GM11168 (cell line): Measurements from ENCODE around the gene GHR.

Source experiments
- in situ Hi-C: fragments of 300-500 bp; cut with MboI; formaldehyde crosslinking; loops from one replicate; pipeline ENCODE4 v1.12.0; 2022; ENCODE audit warnings: low sequenced_read_pairs; ENCODE audit not compliant: unreplicated experiment

The GHR gene

DNA sequence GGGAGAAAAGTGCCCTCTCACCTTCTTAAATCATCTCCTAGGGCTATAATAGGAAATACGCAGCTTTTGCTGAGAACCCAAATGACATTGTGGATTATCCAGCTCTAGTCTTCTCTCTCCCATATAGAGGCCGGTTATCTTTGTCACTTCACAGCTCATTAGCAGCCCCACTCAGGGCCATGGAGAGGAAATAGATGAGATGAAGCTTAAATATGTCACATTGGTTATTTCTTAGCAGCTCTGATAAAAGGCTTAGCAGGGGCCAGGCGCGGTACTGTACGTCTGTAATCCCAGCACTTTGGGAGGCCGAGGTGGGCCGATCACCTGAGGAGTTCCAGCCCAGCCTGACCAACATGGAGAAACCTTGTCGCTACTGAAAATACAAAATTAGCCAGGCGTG, 90.0 kb downstream of the GHR start:
- in situ Hi-C loops = no loop called here

DNA sequence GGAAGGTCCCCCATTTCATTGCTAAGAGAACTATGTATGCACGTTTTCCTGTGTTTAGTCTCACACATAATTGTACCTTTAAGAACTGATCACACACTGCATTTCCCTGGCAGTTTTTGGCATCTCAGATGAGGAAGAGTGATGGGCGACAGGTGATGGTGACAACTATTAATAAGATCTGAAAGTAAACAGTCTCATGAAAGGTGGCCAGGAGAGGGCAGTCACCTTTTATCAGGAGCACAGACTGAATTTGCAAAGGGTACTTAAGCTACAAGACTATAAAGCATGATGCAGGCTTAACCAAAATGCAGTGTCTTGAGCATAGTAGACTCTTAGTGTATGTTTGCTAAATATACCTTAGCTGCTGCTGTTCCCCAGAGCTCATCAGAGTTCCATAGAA, 91.5 kb downstream of the GHR start:
- in situ Hi-C loops = no loop called here

DNA sequence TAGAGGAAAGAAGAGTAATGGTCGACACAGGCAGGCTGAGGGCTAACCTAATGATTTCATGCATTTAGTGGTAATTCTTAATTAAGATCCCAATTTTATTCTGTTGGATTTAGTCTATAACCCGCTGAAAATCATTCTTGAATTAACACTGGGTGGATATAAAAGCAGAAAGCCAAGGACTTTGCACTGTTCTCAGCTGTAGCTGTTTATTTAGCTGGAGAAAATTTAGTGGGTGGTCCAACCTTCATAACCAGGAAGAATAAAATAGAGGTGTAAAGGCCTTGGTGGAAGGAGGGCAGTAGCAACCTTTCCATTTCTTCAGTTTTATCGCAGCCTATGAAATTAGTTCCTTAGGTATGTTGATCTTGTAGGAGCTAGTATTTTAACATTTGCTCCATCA, 92.3 kb downstream of the GHR start:
- in situ Hi-C loops = no loop called here

DNA sequence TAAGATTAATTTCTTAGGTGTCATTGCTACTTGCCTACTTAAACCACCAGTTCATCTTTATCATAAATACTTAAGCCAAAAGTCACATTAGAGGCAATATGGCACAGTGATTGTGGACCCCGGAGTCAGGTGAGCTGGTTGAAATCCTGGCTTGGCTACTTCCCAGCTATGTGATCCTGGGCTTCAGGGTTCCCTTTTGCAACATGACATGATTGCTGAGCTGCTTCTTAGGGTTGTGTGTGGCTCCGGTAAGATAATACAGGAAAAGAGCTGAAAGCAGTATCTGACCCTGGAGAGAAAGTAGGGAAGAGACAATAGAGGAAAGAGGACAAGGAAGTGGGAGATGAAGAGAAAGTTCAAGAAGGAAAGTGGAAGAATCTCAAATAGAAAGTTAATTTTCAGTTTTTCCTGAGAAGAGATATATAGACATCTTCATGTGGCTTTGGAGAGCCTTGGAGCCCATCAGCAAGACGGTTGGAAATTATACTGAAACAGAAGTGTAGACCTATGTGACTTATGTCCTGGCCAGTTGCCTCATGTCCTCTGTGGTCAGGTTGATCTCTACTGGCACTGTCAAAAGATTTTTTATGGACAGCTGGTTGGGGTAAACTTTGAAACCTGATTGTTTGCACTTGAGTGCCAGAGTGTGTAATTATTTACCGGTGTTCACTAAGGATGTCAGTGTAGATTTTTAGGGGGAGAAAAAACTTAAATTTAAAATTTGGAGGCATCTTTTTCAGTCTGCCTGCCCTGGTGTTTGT, 93.2 kb downstream of the GHR start:
- in situ Hi-C loops = no loop called here

DNA sequence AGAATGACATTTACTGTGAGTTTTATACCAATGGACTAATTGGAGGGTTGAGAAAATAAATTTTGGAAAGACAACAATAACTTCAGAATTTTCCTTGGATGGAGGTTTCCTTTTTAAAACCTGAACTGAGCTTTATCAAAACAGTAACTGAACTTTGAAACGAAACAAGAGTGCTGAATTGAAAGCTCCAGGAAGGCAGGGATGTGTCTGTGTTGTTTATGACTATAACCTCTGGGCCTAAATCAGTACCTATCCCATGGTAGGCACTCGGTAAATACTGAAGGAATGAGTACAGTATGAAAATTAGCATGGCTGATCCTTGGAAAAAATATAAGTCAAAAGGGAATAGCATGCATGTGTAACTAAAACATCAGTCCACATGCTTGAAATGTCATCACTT, 93.9 kb downstream of the GHR start:
- in situ Hi-C loops = no loop called here

DNA sequence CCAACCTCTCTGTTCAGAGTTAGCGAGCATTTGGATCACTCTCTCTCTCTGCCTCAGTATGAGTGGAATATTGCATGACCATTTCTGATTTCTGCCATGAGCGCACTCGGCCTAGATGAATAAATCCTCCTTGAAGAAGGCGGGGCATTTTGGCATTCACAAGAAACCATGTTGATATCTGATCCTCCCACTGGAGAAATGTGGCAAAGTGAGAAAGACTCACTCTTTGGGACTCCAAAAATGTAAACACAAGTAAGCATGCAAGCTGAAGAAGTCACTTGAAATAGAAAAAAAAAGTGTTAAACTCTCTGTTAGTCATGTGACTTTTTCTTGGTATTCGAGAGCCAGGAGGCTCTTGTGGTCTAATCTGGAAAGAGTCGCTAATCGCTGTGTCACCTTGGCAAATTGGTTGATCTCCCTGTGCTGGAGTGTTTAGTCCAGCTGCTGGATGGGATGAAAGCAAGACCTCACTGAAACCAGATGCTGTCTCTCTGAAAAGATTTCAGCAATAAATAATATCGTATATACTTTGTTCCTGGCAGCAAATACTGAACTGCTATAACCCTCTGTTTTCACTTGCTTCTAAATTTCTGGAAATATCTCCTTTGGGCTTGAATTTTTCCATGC, 95.5 kb downstream of the GHR start:
- in situ Hi-C loops = no loop called here

DNA sequence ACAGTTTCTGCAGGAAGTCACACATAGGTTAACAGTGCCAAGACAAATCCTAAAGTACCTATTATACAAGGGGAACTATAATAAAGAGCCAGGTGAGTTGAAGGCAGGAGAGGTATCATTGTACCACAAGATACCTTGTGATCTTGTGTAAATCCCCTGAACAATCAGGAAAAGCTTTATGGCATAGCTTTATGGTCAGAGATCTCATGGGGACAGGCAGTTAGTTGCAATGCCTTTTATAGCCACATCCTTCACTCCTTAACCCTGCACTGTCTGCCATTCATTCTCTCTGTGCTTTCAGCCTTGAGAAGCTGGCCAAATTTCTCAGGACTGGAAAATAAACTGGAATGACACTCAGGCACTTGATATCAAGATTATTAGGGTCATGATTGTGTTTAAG, 97.0 kb downstream of the GHR start:
- in situ Hi-C loops = no loop called here

DNA sequence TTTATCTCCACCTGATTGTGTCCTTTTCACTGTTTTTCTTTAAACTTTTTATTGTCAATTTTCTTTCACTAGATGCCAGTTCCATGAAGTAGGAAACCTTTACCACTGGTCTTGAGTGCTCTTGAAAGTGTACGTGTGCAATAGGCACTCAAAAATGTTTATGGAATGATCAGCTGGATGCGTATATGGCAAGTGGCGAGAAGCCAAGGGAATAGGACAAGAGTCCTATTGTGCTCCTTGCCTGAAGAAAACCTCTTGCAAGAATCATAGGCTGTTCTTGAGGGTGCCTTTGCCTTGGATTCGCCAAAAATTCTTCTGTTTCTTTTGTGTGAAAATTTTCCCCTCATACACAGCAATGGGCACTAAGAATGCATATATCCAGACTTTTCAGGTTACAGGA, 97.7 kb downstream of the GHR start:
- in situ Hi-C loops = no loop called here

DNA sequence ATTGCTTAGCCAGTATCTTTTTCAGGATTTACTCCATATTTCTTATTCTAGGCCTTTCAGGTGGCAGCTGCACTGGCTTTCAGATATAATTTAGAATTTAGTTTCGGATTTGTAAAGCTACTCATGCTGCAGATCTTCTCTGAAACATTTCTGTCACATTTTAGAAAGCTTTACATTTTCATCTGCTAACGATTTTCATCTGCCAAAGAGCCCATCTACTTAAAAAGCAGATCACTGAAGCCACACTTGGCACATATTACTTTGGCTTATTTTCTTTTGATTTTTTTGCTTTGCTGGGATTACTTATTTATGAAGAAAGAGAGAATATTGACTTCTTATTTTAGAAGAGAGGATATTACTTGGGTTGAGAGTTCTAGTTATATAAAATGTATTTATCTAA, 98.2 kb downstream of the GHR start:
- in situ Hi-C loops = no loop called here

DNA sequence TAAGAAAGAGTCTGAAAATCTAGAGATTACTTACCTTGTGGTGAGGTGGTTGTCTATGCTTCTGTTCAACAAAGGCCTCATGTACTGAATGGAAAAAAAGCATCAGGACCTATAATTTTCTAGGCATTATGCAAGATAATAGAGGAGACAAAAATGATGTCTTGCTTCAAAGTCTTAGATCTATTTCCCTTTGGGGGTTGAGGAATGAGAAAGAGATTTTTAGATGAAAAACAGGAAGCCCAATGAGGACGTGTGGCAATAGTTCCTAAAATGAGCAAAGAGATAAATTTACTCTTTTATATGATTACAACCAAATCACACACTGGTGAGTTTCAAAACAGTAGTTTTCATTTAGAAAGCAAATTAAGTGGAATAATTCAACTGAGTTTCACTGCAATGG, 99.5 kb downstream of the GHR start:
- in situ Hi-C loops = no loop called here

DNA sequence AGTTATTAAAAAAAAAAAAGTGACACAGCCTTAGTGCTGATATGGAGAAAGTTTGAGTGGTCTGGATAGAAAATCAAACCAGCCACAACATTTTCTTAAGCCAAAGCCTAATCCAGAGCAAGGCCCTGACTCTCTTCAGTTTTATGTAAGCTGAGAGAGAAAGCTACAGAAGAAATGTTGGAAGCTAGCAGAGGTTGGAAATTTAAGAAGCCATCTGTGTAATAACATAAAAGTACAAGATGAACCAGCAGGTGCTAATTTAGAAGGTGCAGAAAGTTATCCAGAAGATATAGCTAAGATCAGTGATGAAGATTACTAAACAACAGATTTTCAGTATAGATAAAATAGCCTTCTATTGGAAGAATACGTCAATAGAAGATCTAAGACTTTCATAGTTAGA, 102.9 kb downstream of the GHR start:
- in situ Hi-C loops = no loop called here

DNA sequence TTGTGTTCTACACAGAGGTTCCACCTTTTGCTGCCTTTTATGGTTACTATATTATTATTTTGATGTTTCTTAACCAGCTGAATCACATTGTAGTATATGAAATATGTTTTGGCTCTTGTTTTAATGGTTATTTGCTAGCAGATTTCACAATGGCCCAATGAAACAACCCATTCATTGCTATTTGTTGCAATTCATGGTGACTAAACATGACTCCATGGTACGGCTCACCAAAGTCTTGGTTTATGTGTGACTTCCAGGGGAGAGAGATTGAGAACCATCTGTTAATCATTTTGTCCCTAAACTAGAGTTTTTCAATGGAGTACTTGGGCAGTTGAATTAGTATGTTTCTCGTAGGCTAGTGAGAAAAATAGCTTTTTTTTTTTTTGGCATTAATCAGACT, 108.4 kb downstream of the GHR start:
- in situ Hi-C loops = no loop called here

DNA sequence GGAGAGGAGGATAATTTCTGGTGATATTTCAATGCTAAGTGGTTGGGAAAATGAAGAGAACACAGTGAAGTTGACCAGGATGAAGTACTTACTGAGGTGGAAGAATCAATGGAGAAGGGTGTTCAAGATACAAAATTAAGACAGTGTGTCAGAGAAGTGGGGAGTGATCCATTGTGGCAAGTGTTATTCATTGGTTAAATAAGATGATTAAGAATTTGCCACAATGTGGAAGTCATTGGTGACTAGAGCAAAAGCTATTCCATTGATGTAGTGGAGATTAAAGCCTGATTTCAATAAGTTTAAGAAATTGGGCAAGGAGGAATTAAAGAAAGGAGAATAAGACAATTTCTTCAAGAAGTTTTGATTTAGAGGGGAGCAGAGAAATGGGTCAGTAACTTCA, 118.9 kb downstream of the GHR start:
- in situ Hi-C loops = no loop called here

DNA sequence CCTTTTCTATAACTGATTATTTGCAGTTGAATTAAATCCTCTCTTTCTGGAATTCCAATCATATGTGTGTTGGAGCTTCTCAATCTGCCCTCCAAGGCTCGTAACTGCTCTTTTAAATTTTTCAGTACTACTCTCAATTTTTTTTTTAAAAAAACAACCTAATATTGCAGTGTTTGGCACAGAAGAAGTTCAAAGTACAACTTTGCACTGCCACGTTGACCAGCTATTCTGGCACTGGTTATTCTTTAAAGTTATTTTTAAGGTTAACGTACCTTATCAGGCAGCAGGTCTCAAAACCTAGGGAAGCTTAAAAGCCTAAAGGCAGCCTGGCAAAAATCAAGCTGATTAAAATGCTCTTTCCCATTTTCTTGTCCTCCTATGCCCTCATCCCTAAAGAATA, 120.5 kb downstream of the GHR start:
- in situ Hi-C loops = no loop called here

DNA sequence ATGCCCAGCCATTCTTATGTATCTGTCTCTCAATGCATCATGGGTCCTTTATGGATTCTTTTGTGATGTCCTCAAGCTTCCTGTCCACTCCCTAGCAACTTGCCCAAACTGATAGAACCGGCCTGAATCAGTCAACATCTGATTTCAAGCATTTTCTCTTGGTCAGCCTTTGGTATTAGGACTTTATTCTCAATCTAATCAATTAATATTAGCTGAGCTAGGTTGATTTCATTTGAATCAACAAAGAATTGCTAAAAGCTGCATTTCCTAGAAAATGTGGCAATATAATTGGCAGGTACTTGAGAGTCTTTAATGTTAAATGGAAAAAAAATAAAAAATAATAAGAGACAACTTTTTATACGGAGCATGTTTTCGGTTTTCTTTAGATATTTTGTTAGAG, 121.8 kb downstream of the GHR start:
- in situ Hi-C loops = no loop called here

DNA sequence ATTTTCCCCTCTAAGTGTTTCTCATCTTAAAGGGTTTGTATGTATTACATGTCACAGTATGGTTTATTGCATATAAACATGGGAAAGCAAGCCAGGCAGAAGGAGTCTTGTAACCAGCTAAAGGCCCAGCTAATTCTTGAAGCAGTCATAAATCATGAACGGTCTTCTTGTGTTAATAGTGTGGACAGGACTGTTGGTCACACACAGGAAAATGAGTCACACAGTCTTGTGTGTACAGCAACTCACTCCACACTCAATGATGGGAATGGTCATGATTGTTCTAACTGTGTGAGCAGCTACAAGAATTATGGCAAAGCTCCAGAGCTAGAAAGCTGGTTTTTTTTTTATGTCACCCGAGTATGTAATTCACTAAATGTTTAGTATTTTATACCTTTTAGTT, 123.9 kb downstream of the GHR start:
- in situ Hi-C loops = no loop called here

DNA sequence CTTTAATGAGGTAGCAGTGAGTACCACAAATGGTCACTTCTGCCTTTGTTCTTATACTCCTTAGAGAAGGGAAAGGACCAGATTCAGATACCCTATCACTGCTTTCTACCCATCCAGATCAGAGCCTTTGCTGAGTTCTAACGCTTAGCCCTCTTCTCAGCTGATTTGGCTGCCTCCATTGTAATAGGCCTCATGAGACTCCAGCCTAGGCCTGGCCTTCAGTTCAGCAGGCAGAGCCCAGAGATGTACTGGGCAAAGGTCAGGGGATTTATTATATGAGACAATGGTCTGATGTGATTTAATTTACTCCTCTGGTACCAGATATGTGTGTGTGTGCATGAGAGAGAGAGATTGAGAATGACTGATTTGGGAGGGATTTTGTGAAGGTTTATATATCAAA, 124.7 kb downstream of the GHR start:
- in situ Hi-C loops = no loop called here

DNA sequence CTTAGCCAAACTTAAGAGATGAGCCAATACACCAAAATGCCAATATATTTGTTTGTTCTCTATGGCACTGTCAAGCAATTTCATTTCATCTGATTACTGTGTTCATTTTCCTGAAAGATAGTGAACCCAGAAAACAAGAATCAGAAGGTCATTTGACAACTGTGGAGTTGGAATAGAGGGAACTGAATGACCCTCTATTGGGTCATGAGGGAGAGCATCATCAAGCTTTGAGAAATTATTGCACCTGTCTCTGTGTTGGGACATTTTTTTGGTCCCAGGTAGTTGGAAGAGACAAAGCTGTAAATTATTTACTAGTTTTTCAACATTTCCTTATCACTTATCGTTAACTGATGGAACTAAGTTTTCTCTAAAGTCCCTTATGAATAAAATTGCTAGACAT, 129.4 kb downstream of the GHR start:
- in situ Hi-C loops = loop anchor here (25.0 kb wide), 1 partner anchor 860 kb away; the partner anchor contains the start of gene CCL28

DNA sequence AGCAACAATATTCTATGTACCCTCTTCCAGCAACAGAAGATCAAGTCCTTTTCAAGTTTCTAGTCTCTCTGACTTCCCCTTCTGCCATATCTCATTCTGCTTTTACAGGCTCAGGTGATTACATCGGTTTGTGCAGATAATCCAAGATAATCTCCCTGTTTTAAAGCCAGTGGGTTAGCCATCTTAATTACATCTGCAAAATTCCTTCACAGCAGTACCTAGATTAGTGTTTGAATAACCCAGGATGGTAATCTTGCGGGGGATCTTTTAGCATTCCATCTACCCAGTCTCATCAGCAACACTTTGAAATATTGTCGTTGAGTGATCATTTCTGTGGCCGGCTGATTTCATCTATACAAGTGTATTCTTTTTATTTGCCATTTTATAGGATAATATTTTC, 130.2 kb downstream of the GHR start:
- in situ Hi-C loops = loop anchor here (25.0 kb wide), 1 partner anchor 859 kb away; the partner anchor contains the start of gene CCL28

DNA sequence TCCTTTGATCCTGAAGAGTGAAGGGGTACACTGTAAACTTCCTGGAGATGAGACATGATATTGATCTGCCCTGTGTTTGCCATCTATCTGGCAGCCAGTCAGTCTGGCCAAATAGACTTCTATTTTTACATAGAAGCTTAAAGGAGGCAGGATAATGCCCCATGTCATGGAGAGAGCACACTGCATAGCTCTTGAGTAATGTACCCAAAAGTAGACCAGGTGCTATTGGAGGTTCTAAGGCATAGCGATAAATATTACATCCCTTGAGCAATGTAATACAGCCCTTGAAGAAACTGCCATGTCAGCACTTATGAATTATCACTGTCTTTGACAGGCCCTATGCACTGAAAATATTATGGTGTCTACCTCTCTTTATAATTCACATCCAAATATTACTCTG, 131.8 kb downstream of the GHR start:
- in situ Hi-C loops = loop anchor here (25.0 kb wide), 1 partner anchor 857 kb away; the partner anchor contains the start of gene CCL28

DNA sequence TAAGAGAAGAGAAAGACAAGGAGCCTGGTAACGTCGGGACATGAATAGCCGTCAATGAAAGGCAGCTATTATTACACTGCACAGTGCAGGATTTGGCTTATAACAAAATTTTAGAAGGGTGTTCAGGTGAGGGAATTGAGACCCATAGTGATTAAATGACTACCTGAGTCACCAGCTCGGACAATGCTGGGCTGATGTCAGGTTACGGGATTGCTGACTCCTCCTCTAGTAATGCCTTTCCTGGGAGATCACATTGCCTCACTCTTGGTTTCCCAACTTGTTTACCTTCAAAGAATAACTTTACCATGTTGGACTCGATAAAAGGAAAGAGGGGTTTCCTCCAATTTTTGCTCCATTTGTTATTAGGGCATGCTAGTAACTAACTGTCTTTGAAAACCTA, 132.6 kb downstream of the GHR start:
- in situ Hi-C loops = loop anchor here (25.0 kb wide), 1 partner anchor 857 kb away; the partner anchor contains the start of gene CCL28

DNA sequence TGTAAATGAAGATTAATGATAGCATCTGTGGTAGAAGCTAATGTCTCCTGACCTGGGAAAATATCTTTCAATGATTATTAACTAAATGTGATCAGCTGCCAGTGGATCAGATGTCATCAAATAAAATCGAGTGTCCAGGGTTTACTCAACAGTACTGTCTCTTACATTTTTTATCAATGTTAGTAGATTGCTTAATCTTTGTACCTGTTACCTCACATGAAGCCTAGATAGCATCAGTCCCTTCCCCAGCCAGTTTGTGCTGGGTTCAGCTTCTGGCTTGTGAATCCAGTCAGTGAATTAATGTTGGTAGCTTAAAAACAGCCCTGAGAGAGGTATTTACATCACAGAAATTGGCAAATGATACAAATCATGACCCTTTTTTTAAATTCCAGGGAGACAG, 134.4 kb downstream of the GHR start:
- in situ Hi-C loops = loop anchor here (25.0 kb wide), 1 partner anchor 855 kb away; the partner anchor contains the start of gene CCL28
